HCT116 (cell line): ENCODE data around the gene SBSN. TPM values are rescaled to one million over a fixed set of nuclear protein-coding genes. Genes with fewer than 3 reads are reported as not detected.

Source experiments
- ATAC-seq: fragments of 200-7000 bp; cut with Tn5 transposase; 2 replicates; pipeline ENCODE4 v1.9.1; 2020; ENCODE audit warnings: mild to moderate bottlenecking, moderate library complexity
- BruUV-seq: library from RNA; stranded (reverse); fragments of 400-500 nt; replicated peaks from 2 replicates; lab custom pipeline; 2021; lab: Mats Ljungman, UMichigan
- CTCF ChIA-PET: fragments of 300-600 bp; sonication (Branson Sonifier 250); formaldehyde crosslinking; loops from one replicate; lab custom pipeline; 2021; ENCODE audit warnings: antibody characterized with exemption; lab: Charles Lee
- POLR2A ChIA-PET: fragments of 300-600, 350-600 bp; sonication (Branson Sonifier 250); formaldehyde crosslinking; loops from one replicate; lab custom pipeline; 2021; ENCODE audit warnings: antibody characterized with exemption; lab: Charles Lee
- RAD21 ChIA-PET, 2 experiments: fragments of 300-600 bp; sonication (Branson Sonifier 250); formaldehyde crosslinking; loops; one replicate each; lab custom pipeline; 2023; ENCODE audit warnings: low total read pairs in 2 of 2; ENCODE audit not compliant: uncharacterized antibody in 2 of 2, unreplicated experiment in 2 of 2, low non-redundant PET in 1 of 2; lab: Charles Lee
- DNase-seq: peaks from one replicate; pipeline ENCODE4 v3.0.0-alpha.2; 2010; ENCODE audit warnings: low read depth, low spot score
- H2AFZ ChIP-seq: fragments of 200-600 bp; shearing (Covaris generic), sonication (generic); 2 replicates; pipeline ENCODE4 v1.6.1; 2017; ENCODE audit warnings: low read depth, mixed run types, mixed read lengths, antibody characterized with exemption, low read length; ENCODE audit not compliant: poor library complexity, severe bottlenecking
- H3K27ac ChIP-seq: 2 replicates; pipeline ENCODE4 v1.5.1; 2012; ENCODE audit warnings: low read depth, low read length
- H3K27me3 ChIP-seq: fragments of 200-600 bp; sonication (generic); 2 replicates; pipeline ENCODE4 v1.6.1; 2016; ENCODE audit warnings: mixed run types, low read length, mixed read lengths; ENCODE audit not compliant: insufficient read depth
- H3K36me3 ChIP-seq, 2 experiments: fragments of 200-500 bp in 1 of 2; fragments of 200-600 bp in 1 of 2; sonication (Bioruptor generic) in 1 of 2; sonication (generic) in 1 of 2; 2 replicates each; pipeline versions ENCODE4 v1.5.1 to v1.6.1; 2014 to 2016; ENCODE audit warnings: low read length in 2 of 2, inconsistent platforms in 1 of 2, mixed read lengths in 1 of 2, mixed run types in 1 of 2; ENCODE audit not compliant: insufficient read depth in 2 of 2, control insufficient read depth in 1 of 2
- H3K4me1 ChIP-seq, 2 experiments: fragments of 200-600 bp in 1 of 2; sonication (generic) in 1 of 2; 2 replicates each; pipeline versions ENCODE4 v1.5.1 to v1.6.1; 2012 to 2017; ENCODE audit warnings: low read length in 2 of 2, inconsistent platforms in 1 of 2, mild to moderate bottlenecking in 1 of 2, mixed read lengths in 1 of 2, mixed run types in 1 of 2, moderate library complexity in 1 of 2; ENCODE audit not compliant: insufficient read depth in 2 of 2, control insufficient read depth in 1 of 2
- H3K4me2 ChIP-seq: fragments of 200-600 bp; sonication (generic); 2 replicates; pipeline ENCODE4 v1.6.1; 2017; ENCODE audit warnings: mixed run types, low read length, mixed read lengths
- H3K4me3 ChIP-seq, 2 experiments: fragments of 200-600 bp in 1 of 2; sonication (generic) in 1 of 2; replicated peaks in 1 of 2; 2 replicates each; pipeline ENCODE4 v1.5.1; 2011 to 2016; ENCODE audit warnings: low read length in 2 of 2, control low read depth in 1 of 2, low read depth in 1 of 2, mild to moderate bottlenecking in 1 of 2, mixed read lengths in 1 of 2, mixed run types in 1 of 2
- H3K79me2 ChIP-seq: fragments of 200-600 bp; sonication (generic); 2 replicates; pipeline ENCODE4 v1.6.1; 2017; ENCODE audit warnings: mild to moderate bottlenecking, mixed run types, low read length, moderate library complexity, mixed read lengths; ENCODE audit not compliant: insufficient read depth
- H3K9ac ChIP-seq: fragments of 200-600 bp; sonication (generic); 2 replicates; pipeline ENCODE4 v1.6.1; 2016; ENCODE audit warnings: low read length, mixed read lengths
- H3K9me2 ChIP-seq: fragments of 200-600 bp; sonication (generic), shearing (Covaris generic); 2 replicates; pipeline ENCODE4 v1.6.1; 2017; ENCODE audit warnings: mixed run types, mild to moderate bottlenecking, moderate library complexity; ENCODE audit not compliant: insufficient read depth
- H3K9me3 ChIP-seq, 2 experiments: fragments of 200-500 bp in 1 of 2; fragments of 200-600 bp in 1 of 2; sonication (Bioruptor generic) in 1 of 2; sonication (generic) in 1 of 2; 2 replicates each; pipeline ENCODE4 v1.6.1; 2014 to 2017; ENCODE audit warnings: low read length in 2 of 2, mixed read lengths in 2 of 2, inconsistent platforms in 1 of 2, low read depth in 1 of 2, mild to moderate bottlenecking in 1 of 2, mixed run types in 1 of 2, moderate library complexity in 1 of 2; ENCODE audit not compliant: control insufficient read depth in 1 of 2, insufficient read depth in 1 of 2
- H4K20me1 ChIP-seq: fragments of 200-600 bp; sonication (generic), shearing (Covaris generic); 2 replicates; pipeline ENCODE4 v1.6.1; 2017; ENCODE audit warnings: mixed run types, mild to moderate bottlenecking, moderate library complexity; ENCODE audit not compliant: insufficient read depth
- FOSL1 ChIP-seq: IDR thresholded peaks from 2 replicates; pipeline ENCODE4 v1.6.1; 2012; ENCODE audit warnings: low read depth
- SP1 ChIP-seq: IDR thresholded peaks from 2 replicates; pipeline ENCODE4 v1.6.1; 2012; ENCODE audit warnings: low read depth
- ZBTB33 ChIP-seq: IDR thresholded peaks from 2 replicates; pipeline ENCODE4 v1.6.1; 2011; ENCODE audit warnings: mild to moderate bottlenecking, low read length, moderate library complexity; ENCODE audit not compliant: insufficient replicate concordance; ENCODE audit errors: extremely low read depth
- intact Hi-C: fragments of 100-400 bp; cut with micrococcal nuclease; formaldehyde crosslinking; loops from 2 replicates; pipeline ENCODE4 v1.10.0; 2022
- total RNA-seq: library from RNA; stranded (reverse); gene quantifications from one replicate; pipeline ENCODE4 v1.2.1, GENCODE V29; 2021; ENCODE audit not compliant: unreplicated experiment
- TF ChIP-seq, protein P1 (sequence below), 3 experiments: fragments of 200-600 bp in 1 of 3; sonication (generic) in 1 of 3; IDR thresholded peaks in 2 of 3; conservative IDR thresholded peaks in 1 of 3; 2 replicates each; pipeline ENCODE4 v1.5.1; 2012 to 2017; ENCODE audit warnings: low read depth in 2 of 3, low read length in 2 of 3, antibody characterized with exemption in 1 of 3, borderline replicate concordance in 1 of 3, control low read depth in 1 of 3, mild to moderate bottlenecking in 1 of 3, mixed read lengths in 1 of 3, mixed run types in 1 of 3, moderate library complexity in 1 of 3; ENCODE audit not compliant: insufficient read depth in 1 of 3

The SBSN gene
- total RNA-seq, 1 experiment from 2014 or later = 0.66 TPM

- H3K27ac ChIP-seq = no peak overlapping the region
These were observed 6.9 kb downstream of the SBSN start for GRCh38 chr19:35521124-35521743.

More at GRCh38 chr19:35521124-35521743, 6.9 kb downstream of the SBSN start:
- Histone ChIP-seq H3K36me3 (no peaks in the 10 kb centered on the region), H3K27me3 (no peaks in the 10 kb centered on the region), H4K20me1 (no peaks in the 10 kb centered on the region), H3K4me3 (no peak overlapping the region), H3K9me2 (no peaks in the 10 kb centered on the region), H3K9me3 (no peaks in the 10 kb centered on the region), H3K9ac (no peak overlapping the region), H3K4me2 (no peak overlapping the region), H3K79me2 (no peaks in the 10 kb centered on the region), H2AFZ (no peak overlapping the region), H3K4me1 (peaks cover 5 to 29% of the 10 kb centered on the region in 2 experiments; a peak in 3 of 4 replicates)
- TF ChIP-seq, protein P1, sequence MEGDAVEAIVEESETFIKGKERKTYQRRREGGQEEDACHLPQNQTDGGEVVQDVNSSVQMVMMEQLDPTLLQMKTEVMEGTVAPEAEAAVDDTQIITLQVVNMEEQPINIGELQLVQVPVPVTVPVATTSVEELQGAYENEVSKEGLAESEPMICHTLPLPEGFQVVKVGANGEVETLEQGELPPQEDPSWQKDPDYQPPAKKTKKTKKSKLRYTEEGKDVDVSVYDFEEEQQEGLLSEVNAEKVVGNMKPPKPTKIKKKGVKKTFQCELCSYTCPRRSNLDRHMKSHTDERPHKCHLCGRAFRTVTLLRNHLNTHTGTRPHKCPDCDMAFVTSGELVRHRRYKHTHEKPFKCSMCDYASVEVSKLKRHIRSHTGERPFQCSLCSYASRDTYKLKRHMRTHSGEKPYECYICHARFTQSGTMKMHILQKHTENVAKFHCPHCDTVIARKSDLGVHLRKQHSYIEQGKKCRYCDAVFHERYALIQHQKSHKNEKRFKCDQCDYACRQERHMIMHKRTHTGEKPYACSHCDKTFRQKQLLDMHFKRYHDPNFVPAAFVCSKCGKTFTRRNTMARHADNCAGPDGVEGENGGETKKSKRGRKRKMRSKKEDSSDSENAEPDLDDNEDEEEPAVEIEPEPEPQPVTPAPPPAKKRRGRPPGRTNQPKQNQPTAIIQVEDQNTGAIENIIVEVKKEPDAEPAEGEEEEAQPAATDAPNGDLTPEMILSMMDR (IDR thresholded peaks at IDR 0.05 in 2 of 3, conservative IDR thresholded peaks at IDR 0.05 in 1 of 3; ENCODE audit: borderline replicate concordance in 1 of 3, insufficient read depth in 1 of 3, low read depth in 2 of 3, low read length in 2 of 3) = no peak
- no peak for TF ChIP-seq FOSL1
- TF ChIP-seq ZBTB33 = no peak
- no peak for TF ChIP-seq SP1
- BruUV-seq = no TSS peak
- DNase-seq (no peak), ATAC-seq (no peak)
- intact Hi-C loops = no loop called here
- ChIA-PET CTCF (interaction anchor here (1.2 to 2.0 kb wide), 3 partner anchors 11 to 26 kb away, joined by 3 to 9 read pairs (median 3); no protein-coding TSS in a partner anchor), POLR2A (interaction anchor here (3.9 kb wide), 1 partner anchor 11 kb away, joined by 22 read pairs; no protein-coding TSS in a partner anchor), RAD21 (no interaction called here)
